Neuronal stem cell (in vitro differentiated cells): ENCODE data around the gene GYPC. TPM values are rescaled to one million over a fixed set of nuclear protein-coding genes. Genes with fewer than 3 reads are reported as not detected.

Source experiments
- DNase-seq: peaks from one replicate; pipeline ENCODE4 v3.0.0-alpha.2; 2013; ENCODE audit warnings: low spot score
- H2AFZ ChIP-seq: one replicate; pipeline ENCODE4 v1.6.1; 2013; ENCODE audit warnings: mild to moderate bottlenecking, low read length, inconsistent platforms
- H2AK5ac ChIP-seq: 2 replicates; pipeline ENCODE4 v1.6.1; 2013; ENCODE audit warnings: low read depth, mild to moderate bottlenecking, inconsistent platforms, low read length, moderate library complexity, mixed read lengths
- H2BK120ac ChIP-seq: 2 replicates; pipeline ENCODE4 v1.6.1; 2013; ENCODE audit warnings: low read depth, mild to moderate bottlenecking, inconsistent platforms, low read length, moderate library complexity, mixed read lengths
- H2BK12ac ChIP-seq: one replicate; pipeline ENCODE4 v1.6.1; 2013; ENCODE audit warnings: low read length, inconsistent platforms
- H2BK15ac ChIP-seq: 2 replicates; pipeline ENCODE4 v1.6.1; 2013; ENCODE audit warnings: mild to moderate bottlenecking, low read length, inconsistent platforms, mixed read lengths
- H2BK5ac ChIP-seq: one replicate; pipeline ENCODE4 v1.6.1; 2013; ENCODE audit warnings: inconsistent platforms, mild to moderate bottlenecking, low read length, moderate library complexity
- H3K14ac ChIP-seq: one replicate; pipeline ENCODE4 v1.6.1; 2013; ENCODE audit warnings: low read length, inconsistent platforms
- H3K18ac ChIP-seq: 2 replicates; pipeline ENCODE4 v1.6.1; 2013; ENCODE audit warnings: low read length, inconsistent platforms
- H3K23ac ChIP-seq: 2 replicates; pipeline ENCODE4 v1.6.1; 2013; ENCODE audit warnings: low read depth, mild to moderate bottlenecking, mixed read lengths, low read length, inconsistent platforms; ENCODE audit not compliant: poor library complexity
- H3K27ac ChIP-seq: replicated peaks from 3 replicates; pipeline ENCODE4 v1.5.1; 2013; ENCODE audit warnings: low read length, inconsistent platforms
- H3K27me3 ChIP-seq, 3 experiments: 2 replicates each; pipeline ENCODE4 v1.6.1; 2013; ENCODE audit warnings: low read length in 3 of 3, mild to moderate bottlenecking in 2 of 3, inconsistent platforms in 1 of 3, low read depth in 1 of 3, mixed read lengths in 1 of 3, moderate library complexity in 1 of 3; ENCODE audit not compliant: control insufficient read depth in 3 of 3, insufficient read depth in 3 of 3
- H3K36me3 ChIP-seq, 2 donors: replicated peaks in 1 of 2; 2 replicates each; pipeline ENCODE4 v1.6.1; 2013; ENCODE audit warnings: low read length in 2 of 2; ENCODE audit not compliant: control insufficient read depth in 2 of 2, insufficient read depth in 2 of 2
- H3K4ac ChIP-seq: 2 replicates; pipeline ENCODE4 v1.6.1; 2013; ENCODE audit warnings: inconsistent platforms, mild to moderate bottlenecking, low read length, moderate library complexity
- H3K4me1 ChIP-seq, 2 donors: 1 replicate in 1 of 2; 2 replicates in 1 of 2; pipeline ENCODE4 v1.6.1; 2013; ENCODE audit warnings: low read length in 2 of 2, low read depth in 1 of 2; ENCODE audit not compliant: control insufficient read depth in 2 of 2, insufficient read depth in 1 of 2
- H3K4me2 ChIP-seq: one replicate; pipeline ENCODE4 v1.6.1; 2013; ENCODE audit warnings: mild to moderate bottlenecking, low read length, inconsistent platforms; ENCODE audit not compliant: insufficient read depth, poor library complexity, severe bottlenecking
- H3K4me3 ChIP-seq, 2 donors: 2 replicates each; pipeline ENCODE4 v1.5.1; 2013; ENCODE audit warnings: low read length in 2 of 2, mild to moderate bottlenecking in 2 of 2, inconsistent platforms in 1 of 2, moderate library complexity in 1 of 2
- H3K79me1 ChIP-seq: one replicate; pipeline ENCODE4 v1.6.1; 2013; ENCODE audit warnings: low read depth, mild to moderate bottlenecking, inconsistent platforms, low read length, moderate library complexity
- H3K9ac ChIP-seq: one replicate; pipeline ENCODE4 v1.6.1; 2013; ENCODE audit warnings: mild to moderate bottlenecking, low read depth, low read length, inconsistent platforms; ENCODE audit not compliant: poor library complexity
- H3K9me3 ChIP-seq, 2 donors: replicated peaks in 1 of 2; 2 replicates each; pipeline versions ENCODE3 to v1.6.1; 2013; ENCODE audit warnings: low read length in 2 of 2, mild to moderate bottlenecking in 2 of 2, inconsistent platforms in 1 of 2, low read depth in 1 of 2, mixed read lengths in 1 of 2, moderate library complexity in 1 of 2; ENCODE audit not compliant: control insufficient read depth in 2 of 2, insufficient read depth in 1 of 2
- H4K8ac ChIP-seq: one replicate; pipeline ENCODE4 v1.6.1; 2013; ENCODE audit warnings: low read depth, mild to moderate bottlenecking, inconsistent platforms, low read length, moderate library complexity
- H4K91ac ChIP-seq: one replicate; pipeline ENCODE4 v1.6.1; 2013; ENCODE audit warnings: low read length, low read depth, mild to moderate bottlenecking, inconsistent platforms; ENCODE audit not compliant: poor library complexity
- WGBS, 2 donors: extraction: QIAGEN DNeasy Blood & Tissue Kit; methylation state at CpG; one replicate each; pipeline ENCODE4 v1.1.7; 2013; ENCODE audit warnings: missing lambda C conversion rate in 2 of 2, mixed read lengths in 1 of 2; ENCODE audit not compliant: insufficient read length in 2 of 2, insufficient replicate concordance in 1 of 2; ENCODE audit errors: extremely low coverage in 2 of 2; 5-methylcytosine and 5-hydroxymethylcytosine counted together
- polyA plus RNA-seq, 2 experiments: library from polyadenylated mRNA; stranded (reverse); fragments of 200-250 nt; gene quantifications; one replicate each; pipeline ENCODE4 v1.2.3, GENCODE V29; 2013

GYPC gene
- polyA plus RNA-seq (2013, experiment 1 of 2), result 24.1 TPM
- 24.1 TPM for polyA plus RNA-seq (2013, experiment 2 of 2)

DNA sequence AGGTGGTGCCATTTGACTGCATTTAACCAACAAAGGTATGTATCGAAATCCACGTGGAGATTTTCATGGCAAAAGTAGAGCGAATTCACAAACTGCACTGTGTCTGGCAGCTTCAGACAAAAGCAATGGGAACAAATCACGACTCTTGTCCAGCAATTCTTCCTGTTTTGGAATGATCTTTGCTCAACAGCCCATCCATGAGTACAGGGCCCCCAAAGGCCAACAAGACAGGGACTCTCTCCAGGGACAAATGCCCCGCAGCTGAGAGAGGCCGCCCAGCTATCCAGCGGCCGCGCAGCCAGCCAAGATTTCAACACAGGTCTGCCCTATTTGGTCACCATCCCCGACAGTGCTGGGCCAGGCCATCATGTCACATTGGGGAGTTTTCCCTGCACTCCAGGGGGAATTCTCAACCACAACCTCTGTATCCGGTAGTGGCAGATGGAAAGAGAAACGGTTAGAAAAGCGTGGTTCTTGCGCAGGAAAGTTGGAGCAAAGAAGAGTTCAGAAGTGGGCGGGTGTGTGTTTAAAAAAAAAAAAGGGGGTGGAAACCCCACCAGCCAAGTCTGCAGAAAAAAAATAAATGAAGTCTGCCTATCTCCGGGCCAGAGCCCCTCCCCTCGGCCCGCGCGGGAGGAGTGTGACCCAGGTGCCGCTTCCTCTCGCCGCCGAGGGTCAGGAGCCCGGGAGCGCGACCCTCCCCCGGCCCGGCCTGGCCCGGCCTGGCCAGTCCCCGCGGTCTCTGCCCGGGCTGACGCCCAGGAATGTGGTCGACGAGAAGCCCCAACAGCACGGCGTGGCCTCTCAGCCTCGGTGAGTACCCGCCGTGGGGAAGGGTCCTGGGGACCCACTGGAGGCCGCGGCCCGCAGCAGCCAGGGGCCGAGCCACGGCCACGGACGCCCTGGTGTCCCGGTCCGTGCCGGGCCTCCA is at the start of gene GYPC:
Gene GYPC, plus strand, starts transcription at position 659 of the 931 bp plus-strand sequence. Its CDS starts 106 bp downstream, at position 765.
- Histone ChIP-seq H2BK15ac (peak within 1 kb of the TSS; percentile 62), H2BK12ac (no peak within 1 kb of the TSS)
- WGBS, 2 donors, result no CpG with 5 or more reads among the region's 51 CpGs

GRCh38 chr2:126614524-126615227 is 41.3 kb upstream of the GYPC start:
- Histone ChIP-seq H3K9me3 (no peaks in the 10 kb centered on the region), H4K8ac (no peak overlapping the region), H3K23ac (no peak overlapping the region), H2AK5ac (no peak overlapping the region), H2AFZ (no peak overlapping the region), H4K91ac (no peak overlapping the region), H3K27ac (no peak overlapping the region), H3K79me1 (no peaks in the 10 kb centered on the region), H3K4me1 (no peaks in the 10 kb centered on the region), H3K18ac (no peak overlapping the region), H2BK5ac (no peak overlapping the region), H2BK12ac (no peak overlapping the region), H3K4me2 (no peak overlapping the region), H3K9ac (no peak overlapping the region), H2BK120ac (no peak overlapping the region), H3K27me3 (no peaks in the 10 kb centered on the region), H3K4ac (no peak overlapping the region), H3K36me3 (no peaks in the 10 kb centered on the region), H3K4me3 (no peak overlapping the region), H3K14ac (no peak overlapping the region), H2BK15ac (no peak overlapping the region)
- DNase-seq, result no peak
- WGBS, 2 donors, result no CpG with 5 or more reads among the region's 1 CpG

More for the DNA sequence above, at the start of gene GYPC:
- H3K4ac ChIP-seq, result no peak within 1 kb of the TSS
- peak within 1 kb of the TSS; percentile 81 for H3K4me2 ChIP-seq
- peak within 1 kb of the TSS; percentile 82 for H2AFZ ChIP-seq
- H3K9me3 ChIP-seq, result no peaks in the 10 kb centered on the region
- peak within 1 kb of the TSS; percentile 52 for H4K8ac ChIP-seq
- no peak within 1 kb of the TSS for H3K9ac ChIP-seq
- peak within 1 kb of the TSS; percentile 92 for H3K18ac ChIP-seq
- H3K14ac ChIP-seq, result no peak within 1 kb of the TSS
- H3K4me3 ChIP-seq, result peak within 1 kb of the TSS; percentile 78 to 86
- peaks cover 0 to 2% (median 0%) of the 10 kb centered on the region in 3 experiments for H3K27me3 ChIP-seq
- H2BK120ac ChIP-seq, result peak within 1 kb of the TSS; percentile 61
- no peak within 1 kb of the TSS for H2AK5ac ChIP-seq
- H3K36me3 ChIP-seq, result peaks cover 0 to 14% of the 10 kb centered on the region in 2 donors
- H4K91ac ChIP-seq, result no peak within 1 kb of the TSS
- H2BK5ac ChIP-seq, result peak within 1 kb of the TSS; percentile 30
- peak within 1 kb of the TSS; percentile 45 for H3K23ac ChIP-seq
- H3K79me1 ChIP-seq, result peaks cover 5% of the 10 kb centered on the region
- peak; percentile 56 for DNase-seq
- H3K4me1 ChIP-seq, result peaks cover 23% of the 10 kb centered on the region in 2 donors
- H3K27ac ChIP-seq, result no peak within 1 kb of the TSS

DNA sequence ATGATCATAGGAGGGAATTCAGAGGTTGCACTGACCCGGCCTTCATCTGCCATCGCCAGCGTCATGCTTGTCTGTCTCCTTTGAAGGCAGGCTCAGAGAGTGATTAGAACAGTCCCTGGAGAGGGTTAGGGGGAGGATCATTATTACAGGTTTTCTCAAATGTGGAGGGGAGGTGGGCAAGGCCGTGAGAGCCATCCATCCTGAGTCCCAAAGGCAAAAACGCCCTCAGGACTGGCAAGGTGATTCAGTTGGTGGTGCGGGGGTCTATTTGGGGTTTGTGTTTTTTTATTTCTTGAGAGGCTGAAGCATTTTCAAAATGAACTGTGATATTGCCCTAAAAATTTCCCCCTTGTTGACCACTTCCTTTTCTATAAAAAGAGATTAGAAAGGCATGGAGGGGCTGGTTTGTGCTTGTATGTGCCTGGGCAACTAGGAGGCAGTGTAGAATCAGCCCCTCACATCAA is 39.3 kb upstream of the GYPC start:
- Histone ChIP-seq H3K79me1 (no peaks in the 10 kb centered on the region), H2BK5ac (no peak overlapping the region), H3K18ac (no peak overlapping the region), H2BK12ac (no peak overlapping the region), H3K4me1 (no peaks in the 10 kb centered on the region), H4K8ac (no peak overlapping the region), H3K9ac (no peak overlapping the region), H2AFZ (no peak overlapping the region), H3K27ac (no peak overlapping the region), H2AK5ac (no peak overlapping the region), H3K4me3 (no peak overlapping the region), H4K91ac (no peak overlapping the region), H3K23ac (no peak overlapping the region), H3K4ac (no peak overlapping the region), H3K9me3 (no peaks in the 10 kb centered on the region), H3K4me2 (no peak overlapping the region), H3K14ac (no peak overlapping the region), H3K27me3 (no peaks in the 10 kb centered on the region), H2BK15ac (no peak overlapping the region), H3K36me3 (no peaks in the 10 kb centered on the region), H2BK120ac (no peak overlapping the region)
- no CpG with 5 or more reads among the region's 6 CpGs for WGBS, 2 donors
- no peak for DNase-seq

DNA sequence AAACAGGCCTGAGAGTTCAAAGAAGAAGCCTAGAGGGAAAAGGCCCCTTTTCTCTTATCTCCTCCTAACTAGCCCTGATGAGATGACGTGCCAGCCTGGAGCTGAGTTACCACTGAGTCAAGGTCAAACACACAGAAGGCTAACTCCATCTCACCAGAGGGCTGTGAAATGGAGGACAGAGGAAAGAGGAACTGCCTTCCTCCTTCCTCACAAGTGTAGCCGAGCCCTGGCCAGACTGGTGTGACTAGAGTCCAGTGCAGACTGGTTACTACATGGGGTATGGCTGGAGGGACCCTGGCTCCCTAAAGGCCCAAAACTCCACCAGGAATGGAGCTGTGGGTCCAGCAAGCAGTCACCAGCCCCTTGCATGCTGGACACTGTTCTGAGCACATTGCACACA is 35.7 kb upstream of the GYPC start:
- H2BK120ac ChIP-seq, result no peak overlapping the region
- H3K9me3 ChIP-seq, result no peaks in the 10 kb centered on the region
- H2BK12ac ChIP-seq, result no peak overlapping the region
- no peak overlapping the region for H4K91ac ChIP-seq
- H2BK5ac ChIP-seq, result no peak overlapping the region
- H2AK5ac ChIP-seq, result no peak overlapping the region
- H3K36me3 ChIP-seq, result no peaks in the 10 kb centered on the region
- no peak overlapping the region for H3K23ac ChIP-seq
- no peaks in the 10 kb centered on the region for H3K27me3 ChIP-seq
- no peak overlapping the region for H3K14ac ChIP-seq
- no peak overlapping the region for H3K4me3 ChIP-seq
- H3K9ac ChIP-seq, result no peak overlapping the region
- H2BK15ac ChIP-seq, result no peak overlapping the region
- no peaks in the 10 kb centered on the region for H3K4me1 ChIP-seq
- WGBS, 2 donors, result no CpG with 5 or more reads among the region's 2 CpGs
- H4K8ac ChIP-seq, result no peak overlapping the region
- DNase-seq, result no peak
- H3K4ac ChIP-seq, result no peak overlapping the region
- H3K4me2 ChIP-seq, result no peak overlapping the region
- H3K18ac ChIP-seq, result no peak overlapping the region
- no peaks in the 10 kb centered on the region for H3K79me1 ChIP-seq
- no peak overlapping the region for H3K27ac ChIP-seq
- no peak overlapping the region for H2AFZ ChIP-seq
